GM21367 (cell line): ENCODE measurements around the gene NRG3.

Experiments
- ATAC-seq: cut with Tn5 transposase; IDR thresholded peaks from one replicate; pipeline ENCODE4 v1.9.1; 2021; ENCODE audit not compliant: unreplicated experiment

NRG3 gene

DNA sequence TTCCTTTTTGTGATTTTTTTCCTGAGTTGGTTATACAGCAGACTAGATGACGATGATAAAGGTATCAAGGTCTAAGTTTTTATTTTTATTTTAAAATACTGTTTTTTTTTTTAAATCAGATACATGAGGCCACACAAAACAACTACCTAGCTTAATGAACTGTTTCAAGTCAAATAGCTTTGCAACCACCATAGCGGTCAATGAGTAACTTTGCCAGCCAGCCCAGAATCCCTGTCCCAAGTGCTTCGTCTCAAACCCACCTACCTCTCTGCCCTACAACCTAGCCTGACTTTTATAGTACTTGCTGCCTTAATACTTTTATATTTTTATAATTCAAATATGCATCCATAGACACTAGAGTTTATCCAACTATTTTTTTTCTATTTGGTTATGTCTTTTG, 676.5 kb downstream of the NRG3 start:
- no peak for ATAC-seq

DNA sequence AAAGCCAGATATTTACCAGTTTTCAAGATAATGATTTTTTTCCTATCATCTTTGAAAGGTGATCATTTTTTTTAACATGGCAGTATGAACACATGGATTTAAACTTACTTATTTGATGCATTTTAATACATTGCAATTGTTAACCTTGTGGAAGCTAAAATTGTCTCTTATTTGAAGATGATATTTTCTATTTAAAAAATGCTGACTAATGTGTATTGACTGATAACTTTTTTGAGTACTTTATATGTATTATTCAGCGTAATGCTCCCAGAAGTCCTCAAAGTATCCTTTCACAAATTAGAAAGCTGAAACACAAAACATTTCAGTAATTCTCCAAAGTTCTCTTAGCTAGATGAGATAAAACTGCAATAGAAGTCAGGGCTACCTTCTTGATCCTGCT, 677.3 kb downstream of the NRG3 start:
- ATAC-seq, result no peak

DNA sequence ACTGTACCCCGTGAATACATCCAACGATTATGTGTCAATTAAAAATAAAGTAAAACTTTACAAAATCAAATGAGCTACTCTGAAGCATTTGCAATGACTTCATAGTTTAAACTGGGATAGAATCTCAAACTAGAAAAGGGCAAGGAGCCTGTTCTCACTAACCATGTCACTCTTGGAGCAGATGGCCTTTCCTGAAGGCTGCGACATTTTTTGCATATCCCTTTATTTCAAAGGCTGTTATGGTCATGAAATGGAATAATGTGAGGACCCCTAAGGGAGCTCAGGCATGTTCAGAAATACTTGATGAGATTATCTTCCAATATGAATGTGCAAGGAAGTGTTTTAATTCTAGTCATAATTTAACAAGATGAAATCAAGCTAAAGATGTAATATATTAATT, 679.4 kb downstream of the NRG3 start:
- no peak for ATAC-seq

DNA sequence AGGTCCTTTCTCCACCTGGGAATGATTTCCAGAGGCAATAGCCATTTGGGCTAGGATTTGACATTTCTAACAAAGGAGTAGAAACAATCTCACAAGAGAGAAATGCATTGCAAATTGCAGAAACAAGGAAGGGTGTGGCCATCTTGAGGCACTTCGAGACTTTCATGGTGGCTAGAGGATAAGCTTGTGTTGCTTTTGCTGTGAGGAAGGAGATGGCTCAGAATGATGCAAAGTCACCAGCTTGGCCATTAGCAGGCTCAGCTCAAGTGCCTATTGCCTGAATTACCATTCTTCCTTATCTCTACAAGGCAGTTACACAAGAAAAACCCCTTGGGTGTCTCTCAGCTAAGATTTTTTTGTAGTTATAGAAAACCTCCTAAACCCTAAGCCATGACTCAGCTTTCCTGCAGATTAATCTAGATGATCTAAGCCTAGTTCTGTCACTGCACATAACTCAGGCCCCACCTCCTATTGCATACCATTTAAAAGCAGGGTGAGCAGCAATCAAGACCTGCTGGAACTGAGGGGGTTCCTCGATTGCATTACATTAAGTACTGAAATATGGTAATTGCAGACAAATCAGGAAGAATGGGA, 683.1 kb downstream of the NRG3 start:
- no peak for ATAC-seq

DNA sequence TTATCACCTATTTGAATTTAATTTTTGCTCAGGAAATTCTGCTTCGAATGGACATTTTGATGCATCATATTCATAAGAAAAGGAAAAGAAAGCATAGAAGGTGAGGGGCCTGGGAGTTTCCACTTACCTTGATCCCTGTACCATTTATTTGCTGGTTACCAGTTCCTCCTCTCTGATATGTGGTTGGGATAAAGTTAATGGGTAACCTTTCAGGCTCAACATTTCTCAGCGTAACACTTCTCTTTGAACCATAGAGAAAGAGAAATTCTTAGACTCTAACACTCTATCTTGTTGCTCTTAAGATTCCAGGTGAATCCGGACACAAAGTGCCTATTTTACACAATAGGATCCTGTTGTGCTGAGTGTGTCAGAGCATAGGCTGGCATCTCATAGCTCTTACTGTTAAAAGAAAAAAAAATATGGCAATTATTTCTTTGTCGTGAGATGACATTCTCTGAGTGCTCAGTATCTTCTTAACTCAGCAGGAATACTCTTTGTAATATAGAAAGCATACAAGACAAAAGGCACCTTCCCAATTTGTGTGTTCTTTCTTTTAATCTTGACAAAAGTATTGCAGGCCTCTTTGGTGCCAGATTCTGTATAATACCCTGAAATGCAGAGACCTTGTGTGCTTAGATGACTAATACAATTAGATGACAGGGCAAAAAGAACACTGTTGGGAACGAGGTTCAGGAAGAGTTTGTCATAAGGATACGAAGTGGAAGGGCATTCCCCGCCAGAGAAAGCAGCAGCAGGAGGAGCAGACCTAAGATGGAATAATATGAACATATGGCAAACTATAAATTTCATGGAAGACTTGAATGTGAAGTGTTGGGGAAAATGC, 689.6 kb downstream of the NRG3 start:
- ATAC-seq, result no peak

DNA sequence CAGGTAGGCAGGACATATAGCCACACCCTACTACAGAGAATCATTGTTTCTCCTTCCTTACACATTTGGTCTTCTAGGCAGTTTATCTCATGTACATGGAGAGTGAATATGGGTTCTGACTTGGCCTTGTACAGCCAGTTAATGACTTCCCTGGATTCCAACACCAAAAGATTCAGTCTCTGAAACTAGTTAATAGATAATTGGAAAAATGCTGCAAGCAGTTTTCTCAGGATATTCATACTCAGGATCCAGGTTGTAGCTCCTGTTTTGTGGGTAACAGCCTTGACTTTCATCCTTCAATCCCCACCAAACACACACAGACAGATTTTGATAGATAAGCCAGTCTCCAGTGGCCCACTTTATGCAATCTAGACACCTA, 690.2 kb downstream of the NRG3 start:
- ATAC-seq, result no peak

DNA sequence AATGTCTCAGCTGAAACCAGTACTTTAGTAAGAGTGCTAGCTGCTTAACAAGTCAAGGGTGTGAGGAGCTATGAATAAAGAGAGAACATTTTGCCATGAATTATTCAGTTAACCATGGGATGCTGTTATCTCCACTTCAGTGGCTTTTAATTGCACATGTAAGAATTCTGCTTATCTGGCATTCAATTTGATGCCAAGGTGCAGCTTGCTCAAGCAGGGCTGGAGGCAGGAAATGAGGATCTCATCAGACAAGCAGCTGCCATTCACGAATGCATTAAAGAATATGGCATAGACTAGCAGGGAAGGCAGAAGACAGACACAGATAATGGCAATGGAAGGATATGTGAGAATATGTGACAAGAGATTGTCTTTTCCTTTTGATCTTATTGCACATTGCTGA, 697.8 kb downstream of the NRG3 start:
- ATAC-seq, result no peak

DNA sequence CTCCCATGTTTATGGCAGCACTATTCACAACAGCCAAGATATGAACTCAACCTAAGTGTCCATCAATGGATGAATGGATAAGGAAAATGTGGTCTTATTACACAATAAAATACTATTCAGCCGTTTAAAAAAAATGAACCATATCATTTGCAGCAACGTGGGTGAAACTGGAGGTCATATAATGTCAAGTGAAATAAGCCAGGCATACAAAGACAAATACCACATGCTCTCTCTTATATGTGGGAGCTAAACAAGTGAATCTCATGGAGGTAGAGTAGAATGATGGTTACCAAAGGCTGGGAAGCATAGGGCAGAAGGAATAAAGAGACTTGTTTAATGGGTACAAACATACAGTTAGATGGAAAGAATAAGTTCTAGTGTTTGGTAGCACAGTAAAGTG, 699.1 kb downstream of the NRG3 start:
- ATAC-seq, result no peak

DNA sequence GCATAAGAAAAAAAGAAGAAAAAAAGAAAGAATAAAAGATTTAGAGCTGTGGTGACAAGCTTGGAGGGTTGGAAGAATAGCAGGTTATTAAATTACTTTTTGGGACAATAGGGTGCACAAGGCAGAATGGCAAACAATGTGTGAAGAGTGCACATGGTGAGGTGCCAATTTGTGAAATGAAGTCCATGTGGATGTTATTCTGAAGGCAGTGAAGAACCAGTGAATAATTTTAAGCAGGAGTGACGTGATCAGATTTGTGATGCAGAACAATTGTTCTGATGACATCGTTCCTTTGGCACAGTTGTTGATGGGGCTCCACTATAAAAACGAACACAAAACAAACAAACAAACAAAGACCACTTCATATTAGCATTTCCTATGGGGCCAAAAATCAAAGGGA, 700.3 kb downstream of the NRG3 start:
- ATAC-seq, result no peak

DNA sequence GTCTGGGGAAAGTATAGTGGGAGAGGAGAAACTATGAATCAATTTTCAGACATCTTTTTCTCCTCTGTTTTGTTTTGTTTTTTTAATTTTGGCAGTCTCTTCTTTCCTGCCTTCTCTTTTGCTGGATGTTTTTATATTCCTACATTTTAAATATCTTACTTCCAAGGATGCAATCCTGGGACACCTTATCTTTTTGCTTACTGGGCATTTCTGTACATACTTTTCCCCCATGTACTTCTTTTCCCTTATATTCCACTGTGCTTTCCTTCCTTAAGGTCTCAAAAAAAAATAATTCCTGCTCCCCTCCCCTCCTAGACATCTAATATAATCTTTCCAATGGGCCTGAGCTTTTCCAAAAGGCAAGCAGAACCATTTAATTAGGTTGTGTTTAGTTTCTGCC, 701.1 kb downstream of the NRG3 start:
- no peak for ATAC-seq

DNA sequence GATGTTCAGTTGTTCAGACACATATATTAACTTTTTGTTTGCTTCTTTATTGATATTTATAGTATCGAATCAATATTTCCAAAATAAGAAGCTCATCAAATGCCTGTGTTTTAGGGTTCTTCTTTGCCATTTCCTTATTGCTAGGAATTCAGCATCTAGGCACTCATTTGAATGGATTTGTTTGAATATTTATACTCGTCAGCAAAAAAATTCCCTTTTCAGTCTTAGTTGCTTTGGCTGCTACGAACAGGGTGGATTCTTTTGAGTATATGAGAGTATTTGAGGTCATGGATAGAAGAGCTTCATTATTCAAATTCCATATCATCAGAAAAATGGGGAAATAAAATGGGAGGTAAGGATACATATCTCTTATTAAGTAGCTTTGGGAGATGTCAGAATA, 706.9 kb downstream of the NRG3 start:
- no peak for ATAC-seq

DNA sequence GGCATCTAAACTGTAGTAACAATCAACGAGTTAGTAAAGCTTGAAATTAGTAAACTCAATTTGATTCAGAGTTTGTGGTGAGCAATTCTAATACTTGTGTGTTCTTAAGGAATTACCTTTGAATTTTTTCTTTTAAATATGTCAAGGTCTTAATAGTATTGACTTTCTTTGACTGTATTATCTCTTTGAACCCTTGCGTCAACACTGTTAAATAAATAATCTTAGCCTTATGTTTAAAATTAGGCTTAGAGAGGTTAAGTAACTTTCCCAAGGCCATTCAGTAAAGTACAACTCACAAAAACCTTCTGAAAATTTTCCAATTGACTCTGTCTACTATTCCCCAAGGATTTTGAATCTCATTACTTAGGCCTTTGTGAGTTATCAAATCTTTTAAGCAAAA, 716.4 kb downstream of the NRG3 start:
- ATAC-seq, result no peak

DNA sequence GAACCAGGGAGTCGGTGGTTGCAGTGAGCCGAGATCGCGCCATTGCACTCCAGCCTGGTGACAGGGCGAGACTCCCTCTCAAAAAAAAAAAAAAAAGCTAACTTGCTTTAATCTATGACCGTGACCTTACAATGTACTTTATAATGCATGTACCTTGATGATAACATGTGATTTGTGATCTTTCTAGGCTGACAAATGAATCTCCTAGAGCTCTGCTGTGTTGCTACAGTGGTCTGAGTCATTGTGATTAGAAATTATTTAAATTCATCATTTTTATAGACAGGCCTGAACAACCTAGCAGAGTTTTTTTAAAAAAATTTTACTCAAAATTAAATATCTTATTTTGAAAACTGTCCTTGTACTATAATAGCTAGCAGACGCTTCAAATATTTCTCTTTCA, 722.8 kb downstream of the NRG3 start:
- ATAC-seq, result no peak

DNA sequence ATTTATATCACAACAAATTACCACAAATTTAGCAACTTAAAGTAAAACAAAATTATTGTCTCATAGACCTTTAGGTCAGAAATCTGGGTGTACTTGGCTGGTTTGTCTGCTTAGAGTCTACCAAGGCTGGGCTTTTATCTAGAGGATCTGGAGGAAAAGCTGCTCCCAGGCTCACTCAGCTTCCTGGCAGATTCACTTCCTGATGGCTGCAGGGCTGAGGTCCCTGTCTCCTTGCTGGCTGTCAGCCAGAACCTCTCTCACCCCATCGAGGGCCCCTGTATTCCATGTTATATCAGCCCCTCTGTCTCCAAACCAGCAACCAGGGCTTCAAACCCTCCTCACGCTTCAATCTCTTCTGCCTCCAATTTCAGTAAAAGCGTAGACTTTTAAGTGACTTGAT, 734.9 kb downstream of the NRG3 start:
- no peak for ATAC-seq

DNA sequence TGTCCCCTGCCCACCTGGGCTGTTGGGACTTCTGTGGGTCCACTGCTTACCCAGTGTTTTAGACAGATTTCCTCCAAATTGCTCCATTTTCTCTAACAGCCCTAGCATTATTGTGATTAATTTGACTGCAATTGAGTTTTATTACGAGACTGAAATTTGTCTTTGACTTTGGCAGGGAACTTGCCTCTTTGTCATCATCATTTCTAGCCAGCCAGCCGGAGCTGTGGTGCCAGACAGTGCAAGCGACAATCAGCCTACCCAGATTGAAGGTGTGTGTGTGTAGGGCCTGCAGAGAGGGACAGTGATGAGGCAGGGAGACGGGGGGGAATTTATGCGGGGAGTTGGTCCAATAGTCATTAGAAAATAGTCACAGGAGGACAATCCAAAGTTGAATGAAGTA, 743.0 kb downstream of the NRG3 start:
- no peak for ATAC-seq

DNA sequence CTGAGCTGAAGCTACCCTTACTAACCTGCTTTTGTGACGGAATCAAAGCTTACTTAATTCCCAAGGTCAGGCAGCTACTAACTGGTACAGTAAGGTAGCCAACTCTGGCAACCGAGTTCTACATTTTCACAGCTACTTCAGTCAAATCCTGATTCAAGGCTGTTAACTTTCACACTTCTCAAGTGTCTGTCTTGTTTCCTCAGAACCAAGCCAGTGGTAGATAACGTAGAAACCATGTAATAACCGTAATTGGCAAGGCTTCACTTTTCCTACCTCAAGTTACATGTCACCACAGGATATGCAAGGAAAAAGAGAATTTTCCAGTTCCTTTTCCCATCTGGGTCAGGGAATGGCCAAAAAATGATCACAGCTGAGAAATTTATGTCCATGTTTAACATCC, 746.7 kb downstream of the NRG3 start:
- no peak for ATAC-seq

DNA sequence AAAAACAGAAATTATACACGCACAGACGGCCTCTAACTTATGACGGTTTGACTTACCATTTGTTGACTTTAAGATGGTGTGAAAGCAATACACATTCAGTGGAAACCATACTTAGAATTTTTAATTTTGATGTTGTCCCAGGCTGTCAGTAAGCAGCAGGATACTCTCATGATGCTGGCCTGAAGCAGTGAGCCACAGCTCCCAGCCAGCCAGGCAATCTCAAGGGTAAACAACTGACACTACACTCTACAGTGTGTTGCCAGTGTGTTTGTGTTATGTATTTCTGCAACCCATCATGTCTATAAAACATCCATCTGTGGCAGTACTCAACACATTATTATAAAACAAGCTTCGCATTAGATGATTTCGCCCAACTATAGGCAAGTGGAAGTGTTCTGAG, 747.5 kb downstream of the NRG3 start:
- no peak for ATAC-seq

DNA sequence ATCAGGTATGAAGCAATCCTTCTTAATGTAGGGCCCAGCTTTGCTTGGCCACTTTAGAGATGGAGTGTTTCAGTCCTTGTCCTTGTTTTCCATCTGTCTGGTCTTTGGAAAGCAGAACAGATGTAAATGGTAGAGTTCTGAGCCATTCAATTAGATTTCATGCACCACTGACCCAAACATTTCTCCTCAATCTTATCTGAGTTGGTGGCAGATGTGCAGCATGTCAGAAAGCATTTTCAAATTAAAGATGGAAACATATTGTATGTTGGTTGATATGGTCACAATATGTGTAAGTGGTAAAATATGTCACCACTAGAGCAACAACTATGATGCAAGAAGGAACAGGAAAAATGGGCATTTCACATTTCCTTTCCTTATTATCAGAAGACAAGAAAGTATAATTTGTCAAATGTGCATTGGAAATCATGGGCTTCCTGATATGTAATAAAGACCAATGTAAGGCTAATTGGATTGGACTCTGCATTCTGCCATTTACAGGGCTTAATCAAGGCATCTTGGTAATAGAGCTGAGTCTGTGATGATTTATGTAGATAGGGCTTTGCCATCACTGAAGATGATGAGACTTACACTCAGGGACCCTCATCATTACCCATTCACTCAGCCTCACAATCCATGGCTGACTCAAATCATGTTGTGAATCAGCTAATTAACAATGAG, 750.7 kb downstream of the NRG3 start:
- ATAC-seq, result no peak

DNA sequence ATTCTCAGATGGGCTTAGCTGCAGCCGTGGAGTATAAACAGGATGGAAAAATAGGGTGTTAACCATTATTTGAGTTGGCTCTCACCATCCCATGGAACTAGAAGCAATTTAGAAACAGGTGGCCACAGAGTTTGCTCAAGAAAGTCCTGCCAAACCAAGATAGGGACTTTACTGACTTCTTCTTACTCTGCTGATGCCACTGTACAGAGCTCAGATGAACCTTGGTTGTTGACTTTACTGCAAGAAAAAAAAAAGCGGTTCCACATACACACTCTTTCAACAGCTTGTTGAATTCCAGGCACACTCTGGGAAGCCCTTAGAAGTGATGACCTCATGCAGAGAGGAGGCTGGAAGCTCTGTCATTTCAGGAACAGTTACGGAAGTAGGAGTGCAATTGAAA, 753.4 kb downstream of the NRG3 start:
- no peak for ATAC-seq

DNA sequence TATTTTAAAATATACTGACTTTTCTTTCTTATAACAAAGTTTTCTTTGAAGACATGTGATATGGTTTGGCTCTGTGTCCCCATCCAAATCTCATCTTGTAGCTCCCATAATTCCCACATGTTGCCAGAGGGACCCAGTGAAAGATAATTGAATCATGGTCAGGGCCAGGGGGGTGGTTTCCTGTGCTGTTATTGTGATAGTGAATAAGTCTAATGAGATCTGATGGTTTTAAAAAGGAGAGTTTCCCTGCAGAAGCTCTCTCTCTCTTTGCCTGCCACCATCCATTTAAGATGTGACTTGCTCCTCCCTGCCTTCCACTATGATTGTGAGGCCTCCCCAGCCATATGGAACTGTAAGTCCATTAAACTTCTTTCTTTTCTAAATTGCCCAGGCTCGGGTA, 768.1 kb downstream of the NRG3 start:
- no peak for ATAC-seq

DNA sequence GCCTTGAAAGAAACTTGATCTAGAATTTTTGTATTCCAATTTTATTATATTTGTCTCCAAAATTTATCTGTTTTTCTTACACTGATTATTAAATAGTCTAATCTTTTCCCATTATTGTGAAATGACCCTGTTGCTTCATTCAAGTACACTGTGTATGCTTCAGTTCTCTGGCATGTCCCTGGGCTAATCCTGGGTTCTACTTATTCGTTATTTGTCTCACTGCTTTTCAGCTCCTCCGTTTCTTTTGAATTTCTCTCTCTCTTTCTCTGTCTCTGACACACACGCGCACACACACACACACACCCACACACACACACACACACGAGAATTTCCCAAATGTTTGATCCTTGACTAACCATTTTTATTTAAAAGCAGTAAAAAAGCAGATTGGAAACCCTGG, 768.6 kb downstream of the NRG3 start:
- no peak for ATAC-seq

DNA sequence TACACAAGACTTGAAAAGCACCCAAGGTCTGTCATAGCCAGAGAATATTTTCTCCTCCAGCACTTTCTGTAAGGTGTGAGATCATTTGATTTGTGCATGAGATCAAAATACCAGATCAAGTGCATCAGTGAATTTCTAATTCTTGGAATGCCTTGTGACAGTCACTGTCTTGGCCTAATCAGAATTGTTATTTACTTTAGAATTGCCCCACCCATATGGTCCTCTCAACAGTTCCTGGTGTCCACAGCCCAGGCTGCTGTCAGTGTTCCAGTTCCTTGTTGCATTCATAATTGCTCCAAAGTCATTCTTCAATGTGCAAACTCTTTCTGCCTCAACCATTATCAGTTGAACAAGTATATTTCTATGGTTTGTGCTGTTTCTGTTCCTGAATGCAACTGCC, 770.2 kb downstream of the NRG3 start:
- ATAC-seq, result no peak
